Hematopoietic multipotent progenitor cell treated with erythropoietin and hydrocortisone succinate and interleukin-3 and kit ligand, for 8 days (in vitro differentiated cells): ENCODE measurements around the gene PLCH2.
"Not testable (repeated sequence)": the region's sequence is repeated elsewhere in the genome, so short reads cannot be mapped to it uniquely, and the experiment has no call there.

ENCODE experiments used
- DNase-seq: peaks from one replicate; pipeline ENCODE4 v3.0.0-alpha.2; 2015

Gene PLCH2

GRCh38 chr1:2549367-2550029 is 73.4 kb downstream of the PLCH2 start:
- DNase-seq = not testable (repeated sequence)

GRCh38 chr1:2550309-2550861 is 74.3 kb downstream of the PLCH2 start:
- not testable (repeated sequence) for DNase-seq

- not testable (repeated sequence) for DNase-seq
These were observed 75.5 kb downstream of the PLCH2 start for GRCh38 chr1:2551544-2551943.

- no peak for DNase-seq
These were observed 76.1 kb downstream of the PLCH2 start for GRCh38 chr1:2552189-2552588.

GRCh38 chr1:2553076-2553475 is 77.0 kb downstream of the PLCH2 start:
- DNase-seq = not testable (repeated sequence)

GRCh38 chr1:2553871-2554620 is 78.0 kb downstream of the PLCH2 start:
- no peak for DNase-seq

GRCh38 chr1:2554621-2555387 is 78.7 kb downstream of the PLCH2 start:
- peak; percentile 69 for DNase-seq
